ENCODE measurements around the gene ZAP70. TPM values are rescaled to one million over a fixed set of nuclear protein-coding genes. Genes with fewer than 3 reads are reported as not detected.

Gene ZAP70
- total and polyA plus RNA-seq, 8 donors = 1.4 to 8.3 (median 2.2) TPM

- Histone ChIP-seq H3K4me3 (no peak overlapping the region), H3K27ac (no peak overlapping the region), H3K9me3 (no peaks in the 10 kb centered on the region), H3K27me3 (no peaks in the 10 kb centered on the region), H3K4me1 (no peaks in the 10 kb centered on the region), H3K36me3 (peaks cover 0 to 43% of the 10 kb centered on the region in 2 donors)
- ATAC-seq = no peak
- DNase-seq = no peak
- TF ChIP-seq CTCF (IDR thresholded peaks at IDR 0.05) = no peak
- intact Hi-C loops (cut with DNase I) = no loop called here
Observed at GRCh38 chr2:97752342-97753334, 39.3 kb downstream of the ZAP70 start.

GRCh38 chr2:97754690-97755346 is 41.4 kb downstream of the ZAP70 start:
- no peak for TF ChIP-seq CTCF (IDR thresholded peaks at IDR 0.05)
- no peaks in the 10 kb centered on the region for H3K27me3 ChIP-seq
- H3K9me3 ChIP-seq = no peaks in the 10 kb centered on the region
- H3K36me3 ChIP-seq = peaks cover 0 to 65% of the 10 kb centered on the region in 2 donors
- no peak overlapping the region for H3K4me3 ChIP-seq
- H3K27ac ChIP-seq = no peak overlapping the region
- DNase-seq (no peak), ATAC-seq (no peak)
- no peaks in the 10 kb centered on the region for H3K4me1 ChIP-seq
- intact Hi-C loops (cut with DNase I) = no loop called here

- no peaks in the 10 kb centered on the region for H3K9me3 ChIP-seq
- H3K4me1 ChIP-seq = no peaks in the 10 kb centered on the region
- no peak for ATAC-seq
- intact Hi-C loops (cut with DNase I) = no loop called here
- H3K4me3 ChIP-seq = no peak overlapping the region
- DNase-seq = no peak
- H3K27me3 ChIP-seq = no peaks in the 10 kb centered on the region
- H3K36me3 ChIP-seq = peaks cover 0 to 72% of the 10 kb centered on the region in 2 donors
- no peak for TF ChIP-seq CTCF (IDR thresholded peaks at IDR 0.05)
- no peak overlapping the region for H3K27ac ChIP-seq
Observed at GRCh38 chr2:97755491-97755890, 42.1 kb downstream of the ZAP70 start.

GRCh38 chr2:97757062-97757461 is 43.7 kb downstream of the ZAP70 start:
- H3K36me3 ChIP-seq = peaks cover 0 to 88% of the 10 kb centered on the region in 2 donors
- H3K9me3 ChIP-seq = no peaks in the 10 kb centered on the region

More at GRCh38 chr2:97757062-97757461, 43.7 kb downstream of the ZAP70 start:
- no peaks in the 10 kb centered on the region for H3K4me1 ChIP-seq
- intact Hi-C loops (cut with DNase I) = no loop called here
- DNase-seq (no peak), ATAC-seq (no peak)
- no peak overlapping the region for H3K27ac ChIP-seq
- no peak overlapping the region for H3K4me3 ChIP-seq
- H3K27me3 ChIP-seq = no peaks in the 10 kb centered on the region
- TF ChIP-seq CTCF (IDR thresholded peaks at IDR 0.05) = no peak
